HepG2 (cell line): ENCODE results near the gene RPS6KA2. TPM values are rescaled to one million over a fixed set of nuclear protein-coding genes. Genes with fewer than 3 reads are reported as not detected.

Experiments used
- BCL6 ChIP-seq: IDR thresholded peaks from 2 replicates; pipeline ENCODE4 v1.6.1; 2016; ENCODE audit warnings: missing genetic modification reagents, missing compliant biosample characterization
- CREB1 ChIP-seq, 2 experiments: fragments of 450-650 bp in 1 of 2; IDR thresholded peaks; 2 replicates each; pipeline ENCODE4 v1.6.1; 2016 to 2017; ENCODE audit warnings: control low read depth in 1 of 2, mild to moderate bottlenecking in 1 of 2, missing compliant biosample characterization in 1 of 2, missing genetic modification characterization in 1 of 2
- ESRRA ChIP-seq: sonication (generic); formaldehyde crosslinking; IDR thresholded peaks from 2 replicates; pipeline ENCODE4 v1.5.1; 2020; ENCODE audit warnings: mild to moderate bottlenecking, low read depth, missing genetic modification reagents
- FOXA1 ChIP-seq, 2 experiments: fragments of 450-650 bp in 1 of 2; sonication (generic) in 1 of 2; formaldehyde crosslinking in 1 of 2; IDR thresholded peaks; 2 replicates each; pipeline versions ENCODE4 v1.4.0 to v1.6.1; 2016 to 2020; ENCODE audit warnings: missing genetic modification reagents in 1 of 2
- HIVEP1 ChIP-seq: sonication (generic); formaldehyde crosslinking; IDR thresholded peaks from 2 replicates; pipeline ENCODE4 v1.4.0; 2020; ENCODE audit warnings: mild to moderate bottlenecking, missing genetic modification reagents
- KAT2B ChIP-seq: fragments of 150-350 bp; IDR thresholded peaks from 2 replicates; pipeline ENCODE4 v1.6.1; 2014; ENCODE audit warnings: low read depth, low read length, borderline replicate concordance
- MAF1 ChIP-seq: sonication (generic); formaldehyde crosslinking; IDR thresholded peaks from 2 replicates; pipeline ENCODE4 v1.5.0; 2020; ENCODE audit warnings: missing genetic modification reagents, borderline replicate concordance
- NCOA2 ChIP-seq: sonication (generic); formaldehyde crosslinking; IDR thresholded peaks from 2 replicates; pipeline ENCODE4 v1.8.0; 2022; ENCODE audit warnings: inconsistent platforms
- NR2F1 ChIP-seq, 2 experiments: fragments of 450-650 bp in 1 of 2; formaldehyde crosslinking in 1 of 2; IDR thresholded peaks; 2 replicates each; pipeline versions ENCODE4 v1.5.0 to v1.6.1; 2016 to 2020; ENCODE audit warnings: mild to moderate bottlenecking in 1 of 2, missing compliant biosample characterization in 1 of 2, missing genetic modification reagents in 1 of 2, moderate library complexity in 1 of 2
- NR2F6 ChIP-seq, 2 experiments: IDR thresholded peaks; 2 replicates each; pipeline ENCODE4 v1.6.1; 2016; ENCODE audit warnings: antibody characterized with exemption in 1 of 2, mild to moderate bottlenecking in 1 of 2
- PHB2 ChIP-seq: fragments of 450-650 bp; IDR thresholded peaks from 2 replicates; pipeline ENCODE4 v1.6.1; 2018; ENCODE audit not compliant: partially characterized antibody
- SMYD3 ChIP-seq: sonication (generic); formaldehyde crosslinking; IDR thresholded peaks from 2 replicates; pipeline ENCODE4 v1.8.1; 2023; ENCODE audit warnings: mild to moderate bottlenecking, missing genetic modification reagents
- TP53 ChIP-seq: sonication (generic); formaldehyde crosslinking; conservative IDR thresholded peaks from 2 replicates; pipeline ENCODE4 v1.4.0; 2020; ENCODE audit warnings: missing genetic modification reagents
- ZBTB7B ChIP-seq: sonication (generic); formaldehyde crosslinking; IDR thresholded peaks from 2 replicates; pipeline ENCODE4 v1.4.0; 2020; ENCODE audit warnings: missing genetic modification reagents
- ZBTB8A ChIP-seq: sonication (generic); formaldehyde crosslinking; IDR thresholded peaks from 2 replicates; pipeline ENCODE4 v1.4.0; 2020; ENCODE audit warnings: mild to moderate bottlenecking, low read depth, missing genetic modification reagents, borderline replicate concordance
- ZFAT ChIP-seq: sonication (generic); formaldehyde crosslinking; conservative IDR thresholded peaks from 2 replicates; pipeline ENCODE4 v1.8.1; 2023; ENCODE audit warnings: missing genetic modification reagents, inconsistent platforms
- ZNF282 ChIP-seq: fragments of 450-650 bp; IDR thresholded peaks from 2 replicates; pipeline ENCODE4 v1.6.1; 2018; ENCODE audit not compliant: partially characterized antibody
- ZNF383 ChIP-seq: sonication (generic); formaldehyde crosslinking; IDR thresholded peaks from 2 replicates; pipeline ENCODE4 v1.4.0; 2020; ENCODE audit warnings: missing genetic modification reagents, mild to moderate bottlenecking, borderline replicate concordance
- ZNF660 ChIP-seq: sonication (generic); formaldehyde crosslinking; IDR thresholded peaks from 2 replicates; pipeline ENCODE4 v1.5.1; 2020; ENCODE audit warnings: mild to moderate bottlenecking, low read depth, missing genetic modification reagents, borderline replicate concordance
- ZNF724P ChIP-seq: sonication (generic); formaldehyde crosslinking; IDR thresholded peaks from 2 replicates; pipeline ENCODE4 v1.8.0; 2022; ENCODE audit warnings: missing genetic modification reagents, borderline replicate concordance
- polyA plus RNA-seq, 8 experiments: library from polyadenylated mRNA; depleted of rRNA in 3 of 8; stranded (reverse) in 7 of 8; unstranded in 1 of 8; fragments of >200 nt; fragmentation: Illumina TruSeq in 4 of 8; extraction: Trizol in 4 of 8; gene quantifications; 2 replicates each; pipeline versions ENCODE4 v1.2.1 to v1.2.3, GENCODE V29; 2011 to 2016; ENCODE audit warnings: low read depth in 4 of 8, missing spikeins in 1 of 8, mixed read lengths in 1 of 8; ENCODE audit not compliant: insufficient read depth in 1 of 8
- total RNA-seq, 5 experiments: library from RNA; depleted of rRNA; stranded (reverse); fragments of >200 nt; fragmentation: Illumina TruSeq; extraction: Trizol; gene quantifications; 2 replicates each; pipeline ENCODE4 v1.2.3, GENCODE V29; 2016; ENCODE audit warnings: low read depth in 1 of 5
- TF ChIP-seq, protein P1 (sequence below): sonication (generic); formaldehyde crosslinking; IDR thresholded peaks from 2 replicates; pipeline ENCODE4 v1.4.0; 2020; ENCODE audit warnings: mild to moderate bottlenecking, missing genetic modification reagents, borderline replicate concordance
- TF ChIP-seq, protein P2 (sequence below): IDR thresholded peaks from 2 replicates; pipeline ENCODE4 v1.6.1; 2016; ENCODE audit warnings: low read depth, borderline replicate concordance
- TF ChIP-seq, protein P3 (sequence below): sonication (generic); formaldehyde crosslinking; IDR thresholded peaks from 2 replicates; pipeline ENCODE4 v1.4.0; 2020; ENCODE audit warnings: missing genetic modification reagents, borderline replicate concordance

The RPS6KA2 gene
- total and polyA plus RNA-seq, 2 of the 13 experiments (the other 11 are each of a cell fraction or from before 2014, with no cell fraction given) = 0.22 to 0.38 TPM

DNA sequence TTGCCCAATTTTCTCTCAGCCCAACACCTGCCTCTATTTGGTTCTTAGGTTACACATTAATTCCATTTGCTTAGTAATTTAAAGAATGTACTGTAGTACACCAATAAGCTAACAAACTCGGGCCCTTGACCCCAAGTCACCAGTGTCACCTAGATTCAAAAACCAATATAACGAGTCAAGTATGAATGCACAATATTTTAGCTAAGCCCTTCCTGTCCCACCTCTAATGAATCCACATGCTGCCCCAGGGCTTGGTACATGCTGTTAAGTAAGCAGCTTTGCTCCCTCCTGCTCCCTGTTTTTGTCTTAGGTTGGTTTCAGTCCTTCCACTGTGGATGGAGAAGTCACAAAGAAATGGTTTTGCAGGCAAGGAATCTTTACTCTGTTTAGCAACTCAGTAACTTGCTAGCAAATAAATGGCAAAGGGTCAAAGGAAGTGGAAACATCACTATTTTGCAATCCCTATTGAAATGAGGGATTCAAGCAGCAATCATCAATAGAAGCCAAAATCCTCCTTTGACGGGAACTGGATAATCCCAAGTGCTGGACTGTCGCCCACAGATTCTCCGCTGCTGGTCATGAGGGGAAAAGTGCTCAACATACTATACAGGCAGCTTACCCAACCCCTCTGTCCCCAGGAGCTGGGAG lies 239.3 kb downstream of the RPS6KA2 start (continued):
- TF ChIP-seq, protein P1, sequence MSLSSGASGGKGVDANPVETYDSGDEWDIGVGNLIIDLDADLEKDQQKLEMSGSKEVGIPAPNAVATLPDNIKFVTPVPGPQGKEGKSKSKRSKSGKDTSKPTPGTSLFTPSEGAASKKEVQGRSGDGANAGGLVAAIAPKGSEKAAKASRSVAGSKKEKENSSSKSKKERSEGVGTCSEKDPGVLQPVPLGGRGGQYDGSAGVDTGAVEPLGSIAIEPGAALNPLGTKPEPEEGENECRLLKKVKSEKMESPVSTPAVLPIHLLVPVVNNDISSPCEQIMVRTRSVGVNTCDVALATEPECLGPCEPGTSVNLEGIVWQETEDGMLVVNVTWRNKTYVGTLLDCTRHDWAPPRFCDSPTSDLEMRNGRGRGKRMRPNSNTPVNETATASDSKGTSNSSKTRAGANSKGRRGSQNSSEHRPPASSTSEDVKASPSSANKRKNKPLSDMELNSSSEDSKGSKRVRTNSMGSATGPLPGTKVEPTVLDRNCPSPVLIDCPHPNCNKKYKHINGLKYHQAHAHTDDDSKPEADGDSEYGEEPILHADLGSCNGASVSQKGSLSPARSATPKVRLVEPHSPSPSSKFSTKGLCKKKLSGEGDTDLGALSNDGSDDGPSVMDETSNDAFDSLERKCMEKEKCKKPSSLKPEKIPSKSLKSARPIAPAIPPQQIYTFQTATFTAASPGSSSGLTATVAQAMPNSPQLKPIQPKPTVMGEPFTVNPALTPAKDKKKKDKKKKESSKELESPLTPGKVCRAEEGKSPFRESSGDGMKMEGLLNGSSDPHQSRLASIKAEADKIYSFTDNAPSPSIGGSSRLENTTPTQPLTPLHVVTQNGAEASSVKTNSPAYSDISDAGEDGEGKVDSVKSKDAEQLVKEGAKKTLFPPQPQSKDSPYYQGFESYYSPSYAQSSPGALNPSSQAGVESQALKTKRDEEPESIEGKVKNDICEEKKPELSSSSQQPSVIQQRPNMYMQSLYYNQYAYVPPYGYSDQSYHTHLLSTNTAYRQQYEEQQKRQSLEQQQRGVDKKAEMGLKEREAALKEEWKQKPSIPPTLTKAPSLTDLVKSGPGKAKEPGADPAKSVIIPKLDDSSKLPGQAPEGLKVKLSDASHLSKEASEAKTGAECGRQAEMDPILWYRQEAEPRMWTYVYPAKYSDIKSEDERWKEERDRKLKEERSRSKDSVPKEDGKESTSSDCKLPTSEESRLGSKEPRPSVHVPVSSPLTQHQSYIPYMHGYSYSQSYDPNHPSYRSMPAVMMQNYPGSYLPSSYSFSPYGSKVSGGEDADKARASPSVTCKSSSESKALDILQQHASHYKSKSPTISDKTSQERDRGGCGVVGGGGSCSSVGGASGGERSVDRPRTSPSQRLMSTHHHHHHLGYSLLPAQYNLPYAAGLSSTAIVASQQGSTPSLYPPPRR (CRISPR knock-in tag) = peak; percentile 95
- no peak for TF ChIP-seq ZNF282
- TF ChIP-seq BCL6 (CRISPR knock-in tag) = peak; percentile 89
- no peak for TF ChIP-seq ZNF724P (CRISPR knock-in tag)
- TF ChIP-seq NR2F6 (IDR thresholded peaks at IDR 0.05) = peak; percentile 96
- peak; percentile 95 for TF ChIP-seq NR2F6 (CRISPR knock-in tag; IDR thresholded peaks at IDR 0.05)
- TF ChIP-seq, protein P2, sequence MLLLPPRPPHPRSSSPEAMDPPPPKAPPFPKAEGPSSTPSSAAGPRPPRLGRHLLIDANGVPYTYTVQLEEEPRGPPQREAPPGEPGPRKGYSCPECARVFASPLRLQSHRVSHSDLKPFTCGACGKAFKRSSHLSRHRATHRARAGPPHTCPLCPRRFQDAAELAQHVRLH (CRISPR knock-in tag) = no peak
- TF ChIP-seq NCOA2 (CRISPR knock-in tag) = peak; percentile 99
- peak; percentile 33; the same call in 1 of the 2 replicates for TF ChIP-seq ESRRA (CRISPR knock-in tag)
- peak; percentile 83; the same call in 1 of the 2 replicates for TF ChIP-seq TP53 (CRISPR knock-in tag)
- no peak for TF ChIP-seq FOXA1 (IDR thresholded peaks at IDR 0.05)
- peak; percentile 55 for TF ChIP-seq FOXA1 (CRISPR knock-in tag; IDR thresholded peaks at IDR 0.05)
- no peak for TF ChIP-seq CREB1 (IDR thresholded peaks at IDR 0.05)
- TF ChIP-seq CREB1 (CRISPR knock-in tag; IDR thresholded peaks at IDR 0.05) = peak; percentile 82
- TF ChIP-seq SMYD3 (CRISPR knock-in tag) = 0 out of 2 replicates have a peak, but pooled peaks have one; percentile 91
- no peak; the same call in 1 of the 2 replicates for TF ChIP-seq ZBTB7B (CRISPR knock-in tag)
- TF ChIP-seq ZFAT = no peak
- peak; percentile 34 to 89; a peak in 2 of 4 replicates for TF ChIP-seq NR2F1 (CRISPR knock-in tag; IDR thresholded peaks at IDR 0.05)
- TF ChIP-seq ZNF383 (CRISPR knock-in tag) = 0 out of 2 replicates have a peak, but pooled peaks have one; percentile 48
- TF ChIP-seq ZBTB8A = no peak
- 0 out of 2 replicates have a peak, but pooled peaks have one; percentile 9 for TF ChIP-seq HIVEP1 (CRISPR knock-in tag)
- TF ChIP-seq KAT2B = no peak
- no peak for TF ChIP-seq MAF1
- TF ChIP-seq, protein P3, sequence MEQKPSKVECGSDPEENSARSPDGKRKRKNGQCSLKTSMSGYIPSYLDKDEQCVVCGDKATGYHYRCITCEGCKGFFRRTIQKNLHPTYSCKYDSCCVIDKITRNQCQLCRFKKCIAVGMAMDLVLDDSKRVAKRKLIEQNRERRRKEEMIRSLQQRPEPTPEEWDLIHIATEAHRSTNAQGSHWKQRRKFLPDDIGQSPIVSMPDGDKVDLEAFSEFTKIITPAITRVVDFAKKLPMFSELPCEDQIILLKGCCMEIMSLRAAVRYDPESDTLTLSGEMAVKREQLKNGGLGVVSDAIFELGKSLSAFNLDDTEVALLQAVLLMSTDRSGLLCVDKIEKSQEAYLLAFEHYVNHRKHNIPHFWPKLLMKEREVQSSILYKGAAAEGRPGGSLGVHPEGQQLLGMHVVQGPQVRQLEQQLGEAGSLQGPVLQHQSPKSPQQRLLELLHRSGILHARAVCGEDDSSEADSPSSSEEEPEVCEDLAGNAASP (CRISPR knock-in tag) = peak; percentile 88; the same call in 1 of the 2 replicates
- TF ChIP-seq PHB2 = no peak
- TF ChIP-seq ZNF660 (CRISPR knock-in tag) = no peak
